Stimulated activated memory B cell treated with anti-CD40 and anti-IgM and Interleukin-4, amounts not matched to agents 10 μg/mL and 1 μg/mL and 100 μg/mL, for 72 hours (primary cell): ENCODE data around the gene SEZ6L.
A peak's percentile ranks its signal among the peaks of the same experiment; 100 is the strongest.

Experiments used
- ATAC-seq: fragments of 150-1000 bp; cut with Tn5 transposase; 2 replicates; pipeline ENCODE4 v1.10.0; 2021
- H3K27ac Mint-ChIP-seq: one replicate; pipeline ENCODE4 v1.8.0; 2022; ENCODE audit warnings: mild to moderate bottlenecking, mixed read lengths
- H3K27me3 Mint-ChIP-seq: one replicate; pipeline ENCODE4 v1.8.0; 2022; ENCODE audit warnings: mixed read lengths
- H3K36me3 Mint-ChIP-seq: one replicate; pipeline ENCODE4 v1.8.0; 2022; ENCODE audit warnings: mixed read lengths
- H3K4me1 Mint-ChIP-seq: one replicate; pipeline ENCODE4 v1.8.0; 2022; ENCODE audit warnings: mixed read lengths
- H3K4me3 Mint-ChIP-seq: one replicate; pipeline ENCODE4 v1.8.0; 2022; ENCODE audit warnings: mild to moderate bottlenecking, moderate library complexity, mixed read lengths
- H3K9me3 Mint-ChIP-seq: one replicate; pipeline ENCODE4 v1.8.0; 2022; ENCODE audit warnings: mixed read lengths

Gene SEZ6L

DNA sequence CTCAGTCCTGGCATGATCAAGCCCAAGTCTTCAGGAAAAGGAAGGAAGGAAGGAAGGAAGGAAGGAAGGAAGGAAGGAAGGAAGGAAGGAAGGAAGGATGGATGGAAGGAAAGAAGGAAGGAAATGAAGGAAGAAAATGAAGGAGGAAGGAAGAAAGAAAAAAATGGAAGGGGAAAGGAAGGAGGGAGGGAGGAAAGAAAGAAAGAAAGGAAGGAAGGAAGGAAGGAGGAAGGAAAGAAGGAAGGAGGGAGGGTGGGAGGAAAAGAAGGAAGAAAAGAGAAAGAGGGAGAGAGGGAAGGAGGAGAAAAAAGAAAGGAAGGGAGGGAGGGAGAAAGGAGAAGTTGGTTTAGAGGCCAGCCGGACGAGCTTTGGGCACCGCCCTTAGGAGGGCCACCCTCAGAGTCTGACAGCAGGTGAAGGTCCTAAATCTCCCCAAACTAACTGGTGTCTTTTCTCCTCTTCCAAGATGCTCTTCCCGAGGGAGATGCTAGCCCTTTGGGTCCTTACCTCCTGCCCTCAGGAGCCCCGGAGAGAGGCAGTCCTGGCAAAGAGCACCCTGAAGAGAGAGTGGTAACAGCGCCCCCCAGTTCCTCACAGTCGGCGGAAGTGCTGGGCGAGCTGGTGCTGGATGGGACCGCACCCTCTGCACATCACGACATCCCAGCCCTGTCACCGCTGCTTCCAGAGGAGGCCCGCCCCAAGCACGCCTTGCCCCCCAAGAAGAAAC is 122.8 kb downstream of the SEZ6L start:
- no peak overlapping the region for H3K4me3 Mint-ChIP-seq
- peaks cover 4% of the 10 kb centered on the region for H3K9me3 Mint-ChIP-seq
- no peak overlapping the region for H3K27ac Mint-ChIP-seq
- ATAC-seq = peak; percentile 6
- H3K36me3 Mint-ChIP-seq = no peaks in the 10 kb centered on the region
- no peaks in the 10 kb centered on the region for H3K27me3 Mint-ChIP-seq
- peaks cover 14% of the 10 kb centered on the region for H3K4me1 Mint-ChIP-seq

DNA sequence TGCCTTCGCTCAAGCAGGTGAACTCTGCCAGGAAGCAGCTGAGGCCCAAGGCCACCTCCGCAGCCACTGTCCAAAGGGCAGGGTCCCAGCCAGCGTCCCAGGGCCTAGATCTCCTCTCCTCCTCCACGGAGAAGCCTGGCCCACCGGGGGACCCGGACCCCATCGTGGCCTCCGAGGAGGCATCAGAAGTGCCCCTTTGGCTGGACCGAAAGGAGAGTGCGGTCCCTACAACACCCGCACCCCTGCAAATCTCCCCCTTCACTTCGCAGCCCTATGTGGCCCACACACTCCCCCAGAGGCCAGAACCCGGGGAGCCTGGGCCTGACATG is 123.4 kb downstream of the SEZ6L start:
- Mint-ChIP-seq H3K27ac (no peak overlapping the region), H3K36me3 (no peaks in the 10 kb centered on the region), H3K4me3 (no peak overlapping the region), H3K9me3 (peaks cover 4% of the 10 kb centered on the region), H3K4me1 (peaks cover 14% of the 10 kb centered on the region), H3K27me3 (no peaks in the 10 kb centered on the region)
- peak; percentile 50 for ATAC-seq

DNA sequence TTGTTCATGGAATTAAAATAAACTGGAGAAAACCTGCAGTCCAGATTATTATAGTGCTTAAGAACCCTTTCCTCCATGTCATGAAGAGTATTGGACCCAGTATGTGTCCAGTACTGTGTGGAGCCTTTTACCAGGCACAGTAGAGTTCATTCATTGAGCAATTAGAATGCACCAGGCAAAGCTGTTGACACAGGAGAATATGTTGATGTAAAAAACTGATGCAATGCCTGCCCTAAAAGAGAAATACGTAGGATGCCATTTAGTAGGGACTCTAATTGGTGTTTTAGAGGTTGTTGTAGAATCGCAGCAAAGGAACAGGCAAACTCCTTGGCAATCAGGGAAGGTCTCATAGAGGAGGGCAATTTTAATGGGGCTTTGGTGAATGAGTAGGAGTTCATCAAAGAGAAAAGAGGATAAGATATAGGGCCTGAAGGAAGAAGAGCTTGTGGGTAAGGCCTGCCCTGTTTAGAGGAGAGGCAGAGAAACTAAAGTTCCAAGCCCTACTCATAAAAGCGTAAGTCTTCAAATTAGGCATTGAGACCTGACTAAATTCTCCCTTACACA is 126.4 kb downstream of the SEZ6L start:
- Mint-ChIP-seq H3K4me1 (peaks cover 14% of the 10 kb centered on the region), H3K4me3 (no peak overlapping the region), H3K27ac (peak overlapping the region; percentile 94), H3K36me3 (no peaks in the 10 kb centered on the region), H3K9me3 (peaks cover 4% of the 10 kb centered on the region), H3K27me3 (no peaks in the 10 kb centered on the region)
- no peak for ATAC-seq

DNA sequence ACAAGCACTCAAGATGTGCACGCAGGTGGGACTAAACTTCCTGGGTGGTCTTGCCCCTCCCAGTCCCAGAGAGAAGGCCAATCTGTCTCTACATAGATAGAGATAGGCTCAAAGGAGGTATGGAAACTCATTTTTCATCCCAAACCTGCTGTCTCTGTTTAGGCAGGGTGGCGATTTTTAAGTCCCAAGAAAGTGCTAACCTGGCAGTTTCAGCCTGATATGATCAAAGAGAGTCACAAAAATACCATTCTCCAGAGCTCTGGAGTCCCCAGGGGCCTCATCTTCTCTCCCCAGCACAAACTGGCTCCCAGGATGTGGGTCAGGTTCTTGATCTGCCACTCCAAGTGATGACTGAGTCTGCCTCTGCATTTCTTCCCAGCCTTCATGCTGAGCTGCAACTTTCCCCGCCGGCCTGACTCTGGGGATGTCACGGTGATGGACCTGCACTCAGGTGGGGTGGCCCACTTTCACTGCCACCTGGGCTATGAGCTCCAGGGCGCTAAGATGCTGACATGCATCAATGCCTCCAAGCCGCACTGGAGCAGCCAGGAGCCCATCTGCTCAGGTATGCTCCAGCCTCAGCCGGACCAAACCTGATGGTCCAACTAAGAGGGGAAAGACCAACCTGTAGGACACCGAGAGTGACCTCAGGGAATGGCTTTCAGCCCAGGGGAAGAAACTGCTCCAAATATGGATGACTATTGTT is 129.5 kb downstream of the SEZ6L start:
- no peak overlapping the region for H3K4me3 Mint-ChIP-seq
- no peaks in the 10 kb centered on the region for H3K36me3 Mint-ChIP-seq
- no peak for ATAC-seq
- H3K4me1 Mint-ChIP-seq = peaks cover 14% of the 10 kb centered on the region
- peaks cover 25% of the 10 kb centered on the region for H3K27me3 Mint-ChIP-seq
- no peak overlapping the region for H3K27ac Mint-ChIP-seq
- H3K9me3 Mint-ChIP-seq = no peaks in the 10 kb centered on the region

DNA sequence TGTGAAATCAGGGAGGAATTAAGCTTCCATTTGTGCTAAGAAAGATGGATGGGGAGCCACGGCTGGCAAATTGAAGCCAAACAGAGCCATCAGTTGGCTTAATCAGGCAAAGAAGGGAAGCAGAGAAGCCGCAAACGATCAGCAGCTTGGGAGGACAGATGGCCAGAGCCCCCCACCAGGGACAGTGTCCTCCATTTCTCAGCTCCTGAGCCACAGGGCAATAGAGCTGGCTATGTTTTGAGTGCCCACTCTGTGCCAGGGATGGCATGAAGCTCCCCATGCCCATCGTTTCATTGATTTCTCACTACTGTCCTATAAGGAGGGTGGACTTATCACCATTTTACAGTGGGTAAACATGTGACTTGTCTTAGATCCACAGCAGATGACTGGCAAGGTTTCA is 133.5 kb downstream of the SEZ6L start:
- no peaks in the 10 kb centered on the region for H3K9me3 Mint-ChIP-seq
- H3K27ac Mint-ChIP-seq = no peak overlapping the region
- H3K36me3 Mint-ChIP-seq = no peaks in the 10 kb centered on the region
- peaks cover 49% of the 10 kb centered on the region for H3K27me3 Mint-ChIP-seq
- H3K4me1 Mint-ChIP-seq = no peaks in the 10 kb centered on the region
- H3K4me3 Mint-ChIP-seq = no peak overlapping the region
- no peak for ATAC-seq

DNA sequence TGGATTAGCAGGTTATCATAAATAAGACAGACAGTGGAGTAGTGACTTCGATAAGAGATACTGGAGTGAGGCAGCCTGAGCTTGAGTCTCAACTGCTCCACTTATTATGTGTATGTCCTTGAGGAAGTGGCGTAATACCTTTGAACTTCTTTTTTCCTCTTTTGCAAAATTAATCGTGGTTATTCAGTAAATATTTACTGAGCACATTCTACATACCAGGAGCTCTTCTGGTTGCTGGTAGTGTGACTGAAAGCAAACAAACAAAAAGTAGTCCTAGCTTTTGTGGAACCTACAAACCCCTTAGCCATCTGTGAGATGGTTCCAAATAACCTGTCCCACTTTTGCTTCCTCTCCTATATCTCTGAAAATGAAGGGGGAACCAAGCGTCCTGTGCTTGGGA is 134.2 kb downstream of the SEZ6L start:
- Mint-ChIP-seq H3K4me3 (no peak overlapping the region), H3K9me3 (no peaks in the 10 kb centered on the region), H3K27ac (no peak overlapping the region), H3K4me1 (no peaks in the 10 kb centered on the region), H3K27me3 (peaks cover 56% of the 10 kb centered on the region), H3K36me3 (no peaks in the 10 kb centered on the region)
- ATAC-seq = no peak

DNA sequence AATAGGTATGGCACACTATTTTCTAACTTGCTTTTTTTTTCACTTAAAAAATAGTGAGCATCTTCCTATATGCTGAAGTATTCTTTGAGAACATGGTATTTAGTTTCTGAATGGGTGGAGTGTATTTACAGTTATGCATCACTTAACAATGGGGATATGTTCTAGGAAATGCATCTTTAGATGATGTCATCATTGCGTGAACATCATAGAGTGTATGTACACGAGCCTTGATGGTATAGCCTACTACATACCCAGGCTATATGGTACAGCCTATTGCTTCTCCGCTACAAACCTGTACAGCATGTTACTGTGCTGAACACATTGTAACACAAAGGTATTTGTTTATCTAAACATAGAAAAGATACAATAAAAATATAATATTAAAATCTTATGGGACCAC is 135.5 kb downstream of the SEZ6L start:
- Mint-ChIP-seq H3K4me1 (no peaks in the 10 kb centered on the region), H3K36me3 (no peaks in the 10 kb centered on the region), H3K27ac (no peak overlapping the region), H3K27me3 (peaks cover 66% of the 10 kb centered on the region), H3K4me3 (no peak overlapping the region), H3K9me3 (no peaks in the 10 kb centered on the region)
- no peak for ATAC-seq

DNA sequence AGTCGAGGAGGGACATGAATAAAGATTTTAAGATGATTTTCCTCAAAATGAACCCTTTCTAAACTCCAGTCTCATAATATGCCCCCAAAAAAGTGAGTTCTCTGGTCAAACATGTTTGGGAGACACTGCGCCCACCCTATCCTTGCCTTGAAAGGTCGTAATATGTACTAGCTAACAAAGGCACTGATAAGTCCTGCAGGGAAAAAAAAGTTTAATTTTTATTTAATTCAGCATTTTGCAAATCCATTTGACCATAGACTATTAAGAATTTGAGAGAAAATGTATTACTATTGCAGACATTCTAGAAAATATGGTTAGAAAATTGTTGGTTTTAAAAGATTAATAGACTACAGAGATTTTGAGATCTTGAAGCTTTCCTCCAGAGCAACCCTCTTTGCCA is 139.2 kb downstream of the SEZ6L start:
- Mint-ChIP-seq H3K27ac (no peak overlapping the region), H3K4me3 (no peak overlapping the region), H3K27me3 (peaks cover 60% of the 10 kb centered on the region), H3K36me3 (no peaks in the 10 kb centered on the region), H3K4me1 (no peaks in the 10 kb centered on the region), H3K9me3 (no peaks in the 10 kb centered on the region)
- ATAC-seq = no peak

DNA sequence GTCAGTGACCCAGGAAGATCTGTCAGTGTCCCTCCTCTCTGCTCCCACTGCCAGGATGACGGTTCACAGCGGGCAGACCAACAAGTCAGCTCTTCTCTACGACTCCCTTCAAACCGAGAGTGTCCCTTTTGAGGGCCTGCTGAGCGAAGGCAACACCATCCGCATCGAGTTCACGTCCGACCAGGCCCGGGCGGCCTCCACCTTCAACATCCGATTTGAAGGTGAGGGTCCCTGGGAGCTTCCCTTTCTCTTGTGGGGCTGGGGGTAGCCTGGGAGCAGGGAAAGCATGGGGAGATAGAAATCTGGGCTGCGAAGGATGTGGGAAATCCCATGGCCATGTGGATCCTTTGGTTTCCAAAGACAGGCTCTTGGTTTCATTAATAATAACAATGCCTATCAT is 141.4 kb downstream of the SEZ6L start:
- peaks cover 5% of the 10 kb centered on the region for H3K9me3 Mint-ChIP-seq
- peaks cover 62% of the 10 kb centered on the region for H3K27me3 Mint-ChIP-seq
- no peaks in the 10 kb centered on the region for H3K4me1 Mint-ChIP-seq
- H3K36me3 Mint-ChIP-seq = no peaks in the 10 kb centered on the region
- no peak for ATAC-seq
- H3K27ac Mint-ChIP-seq = no peak overlapping the region
- H3K4me3 Mint-ChIP-seq = no peak overlapping the region

DNA sequence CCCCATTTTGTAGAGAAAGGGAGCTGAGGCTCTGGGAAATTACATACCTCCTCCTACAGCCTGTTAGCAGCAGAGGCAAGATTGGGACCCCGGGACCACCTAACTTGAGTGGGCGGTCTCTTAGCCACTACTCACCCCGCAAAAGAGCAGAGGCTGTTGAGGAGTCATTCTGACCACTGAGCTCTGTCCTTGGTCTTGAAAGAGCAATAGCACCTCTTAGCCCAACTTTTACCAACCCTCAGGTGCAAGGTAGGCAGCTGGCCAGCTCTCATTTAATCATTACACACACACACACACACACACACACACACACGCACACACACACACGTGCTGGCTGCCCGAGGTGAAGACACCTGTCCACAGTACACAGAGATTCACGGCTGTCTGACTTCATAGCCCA is 144.0 kb downstream of the SEZ6L start:
- H3K36me3 Mint-ChIP-seq = no peaks in the 10 kb centered on the region
- H3K4me1 Mint-ChIP-seq = no peaks in the 10 kb centered on the region
- peaks cover 5% of the 10 kb centered on the region for H3K9me3 Mint-ChIP-seq
- no peak overlapping the region for H3K27ac Mint-ChIP-seq
- no peak overlapping the region for H3K4me3 Mint-ChIP-seq
- H3K27me3 Mint-ChIP-seq = peaks cover 53% of the 10 kb centered on the region
- no peak for ATAC-seq

DNA sequence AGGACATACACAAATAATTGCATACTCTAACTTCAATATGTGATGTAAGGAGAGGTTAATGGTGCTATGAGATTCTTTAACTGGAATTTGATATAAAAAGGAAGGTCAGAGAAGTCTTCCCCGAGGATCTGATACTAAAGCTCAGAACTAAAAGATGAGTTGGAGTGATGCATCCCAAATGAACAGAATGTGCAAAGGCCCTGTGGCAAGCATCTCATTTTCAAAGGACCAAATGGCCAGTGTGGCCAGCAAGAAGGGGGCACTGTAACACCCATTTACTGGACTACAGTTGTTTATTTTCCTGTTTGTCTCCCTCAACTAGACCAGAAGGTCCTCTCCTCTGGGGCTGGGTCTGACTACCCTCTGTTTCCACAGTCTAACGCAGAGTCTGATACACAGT is 144.9 kb downstream of the SEZ6L start:
- Mint-ChIP-seq H3K27me3 (peaks cover 52% of the 10 kb centered on the region), H3K36me3 (no peaks in the 10 kb centered on the region), H3K4me1 (no peaks in the 10 kb centered on the region), H3K9me3 (peaks cover 5% of the 10 kb centered on the region), H3K4me3 (no peak overlapping the region), H3K27ac (no peak overlapping the region)
- ATAC-seq = no peak

DNA sequence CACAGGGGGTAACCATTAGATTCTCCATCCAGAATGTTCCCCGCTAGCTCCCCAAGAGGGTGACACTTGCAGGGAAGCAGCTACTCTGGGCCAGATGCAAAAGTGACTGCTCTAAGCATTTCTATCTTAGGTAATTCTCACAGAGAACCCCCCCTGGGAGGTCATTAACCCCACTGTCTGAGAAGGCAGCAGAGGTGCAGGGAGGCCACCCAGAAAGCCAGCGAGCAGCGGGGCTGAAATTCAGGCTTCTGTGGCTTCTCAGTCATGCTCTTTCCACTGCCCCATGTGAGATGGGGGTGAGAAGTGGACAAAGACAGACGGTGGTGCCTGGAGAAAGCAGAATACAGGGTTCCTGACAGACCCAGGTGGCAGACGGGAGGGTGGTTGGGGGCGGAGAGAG is 145.4 kb downstream of the SEZ6L start:
- no peak for ATAC-seq
- no peaks in the 10 kb centered on the region for H3K4me1 Mint-ChIP-seq
- H3K36me3 Mint-ChIP-seq = no peaks in the 10 kb centered on the region
- peaks cover 5% of the 10 kb centered on the region for H3K9me3 Mint-ChIP-seq
- peaks cover 52% of the 10 kb centered on the region for H3K27me3 Mint-ChIP-seq
- no peak overlapping the region for H3K27ac Mint-ChIP-seq
- no peak overlapping the region for H3K4me3 Mint-ChIP-seq

DNA sequence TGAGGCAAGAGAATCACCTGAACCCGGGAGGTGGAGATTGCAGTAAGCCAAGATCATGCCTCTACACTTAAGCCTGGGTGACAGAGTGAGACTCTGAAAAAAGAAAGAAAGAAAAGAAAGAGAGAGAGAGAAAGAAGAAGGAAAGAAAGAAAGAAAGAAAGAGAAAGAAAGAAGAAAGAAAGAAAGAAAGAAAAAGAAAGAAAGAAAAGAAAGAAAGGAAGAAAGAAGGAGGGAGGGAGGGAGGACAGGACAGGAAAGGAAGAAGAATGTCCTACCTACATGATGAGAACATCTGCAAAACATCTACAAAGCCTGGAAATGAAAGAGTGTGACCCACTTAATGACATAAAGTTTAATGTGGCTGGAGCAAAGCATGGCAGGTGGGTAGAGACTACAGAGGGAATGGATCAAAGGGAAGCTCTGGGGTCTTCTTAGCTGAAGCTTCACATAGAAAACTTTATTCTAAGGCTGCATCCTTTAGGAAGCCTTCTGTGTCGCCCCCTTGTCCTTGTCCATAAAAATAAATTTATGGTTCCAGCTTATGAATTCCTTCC is 147.5 kb downstream of the SEZ6L start:
- H3K27me3 Mint-ChIP-seq = peaks cover 41% of the 10 kb centered on the region
- no peak overlapping the region for H3K4me3 Mint-ChIP-seq
- H3K27ac Mint-ChIP-seq = no peak overlapping the region
- no peaks in the 10 kb centered on the region for H3K36me3 Mint-ChIP-seq
- H3K9me3 Mint-ChIP-seq = peaks cover 5% of the 10 kb centered on the region
- ATAC-seq = no peak
- no peaks in the 10 kb centered on the region for H3K4me1 Mint-ChIP-seq

DNA sequence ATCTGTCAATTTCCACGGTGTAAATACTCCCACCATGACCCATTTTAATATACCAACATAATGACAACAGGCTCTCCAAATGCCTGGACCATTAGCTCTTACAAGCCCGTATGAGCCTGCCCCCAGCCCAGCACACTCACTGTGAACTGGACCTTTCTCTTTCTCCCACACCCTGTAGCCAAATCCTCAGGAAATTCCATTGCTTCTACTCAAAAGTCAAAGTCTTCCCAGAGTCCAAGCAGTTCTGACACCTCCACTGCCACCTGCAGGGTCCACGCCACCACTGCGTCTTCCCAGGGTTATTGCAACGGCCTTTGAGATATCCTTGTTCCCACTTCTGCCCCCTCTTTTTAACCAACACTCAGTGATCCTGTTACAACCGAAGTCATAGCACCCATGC is 149.7 kb downstream of the SEZ6L start:
- H3K4me3 Mint-ChIP-seq = no peak overlapping the region
- H3K9me3 Mint-ChIP-seq = peaks cover under 1% of the 10 kb centered on the region
- no peaks in the 10 kb centered on the region for H3K36me3 Mint-ChIP-seq

DNA sequence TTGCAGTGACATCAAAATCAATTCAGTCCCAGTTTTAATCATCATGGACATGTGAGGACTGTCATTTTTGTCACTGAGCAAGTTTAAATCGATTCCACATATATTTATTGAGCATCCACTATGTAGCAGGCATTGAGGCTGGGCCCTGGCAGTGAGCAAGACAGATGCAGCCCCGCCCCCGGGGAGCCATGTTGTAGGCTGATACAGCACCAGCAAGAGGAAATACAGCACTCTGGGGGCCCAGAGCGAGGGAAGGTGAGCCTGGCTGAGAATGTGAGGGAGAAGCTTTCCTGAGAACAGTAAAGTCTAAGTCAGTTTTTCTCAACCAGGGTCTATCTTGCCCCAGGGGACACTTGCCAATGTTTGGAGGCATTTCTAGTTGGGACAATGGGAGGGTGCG is 151.2 kb downstream of the SEZ6L start:
- Mint-ChIP-seq H3K27ac (no peak overlapping the region), H3K27me3 (peaks cover 58% of the 10 kb centered on the region), H3K36me3 (no peaks in the 10 kb centered on the region), H3K4me1 (no peaks in the 10 kb centered on the region), H3K4me3 (no peak overlapping the region), H3K9me3 (no peaks in the 10 kb centered on the region)
- ATAC-seq = no peak

More for the DNA sequence above, 149.7 kb downstream of the SEZ6L start:
- Mint-ChIP-seq H3K4me1 (no peaks in the 10 kb centered on the region), H3K27ac (no peak overlapping the region), H3K27me3 (peaks cover 50% of the 10 kb centered on the region)
- no peak for ATAC-seq

DNA sequence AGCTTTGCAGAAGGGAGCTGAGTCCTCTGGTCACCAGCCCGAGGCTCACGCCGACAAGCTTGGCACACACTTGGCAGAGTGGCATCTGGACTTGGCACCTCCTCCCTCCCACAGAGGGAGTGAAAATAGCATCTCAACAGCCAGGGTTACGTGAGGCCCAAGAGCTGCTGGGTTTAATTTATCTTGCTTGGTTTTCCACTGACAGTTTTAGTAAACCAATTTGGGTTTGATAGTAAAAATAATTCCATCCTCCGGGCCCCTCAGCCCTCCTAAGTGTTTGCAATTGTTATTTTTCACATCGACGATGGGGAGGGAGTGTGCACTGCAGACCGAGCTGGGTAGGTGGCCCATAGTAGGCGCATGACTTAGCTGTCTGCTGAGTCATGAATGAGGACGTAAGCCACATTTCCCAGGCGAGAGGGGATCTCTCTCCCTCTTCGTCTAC is 152.2 kb downstream of the SEZ6L start:
- Mint-ChIP-seq H3K4me1 (no peaks in the 10 kb centered on the region), H3K36me3 (no peaks in the 10 kb centered on the region), H3K4me3 (no peak overlapping the region), H3K9me3 (no peaks in the 10 kb centered on the region), H3K27me3 (peaks cover 48% of the 10 kb centered on the region), H3K27ac (no peak overlapping the region)
- no peak for ATAC-seq
